ENCODE data around the gene BIN1.

Gene BIN1

GRCh38 chr2:127048969-127049897 lies 57.7 kb downstream of the BIN1 start:
- no peak for DNase-seq
- TF ChIP-seq EZH2 (optimal IDR thresholded peaks at IDR 0.05; ENCODE audit: low read depth, low read length): no peak
- no peak for TF ChIP-seq CTCF (IDR thresholded peaks at IDR 0.05; ENCODE audit: low read length)
- no peak for TF ChIP-seq EZH2phosphoT487 (IDR thresholded peaks at IDR 0.05; ENCODE audit: low read length)
- peak overlapping the region; percentile 91 for H2AFZ ChIP-seq (ENCODE audit: low read length)

GRCh38 chr2:127048618-127048935 lies 58.4 kb downstream of the BIN1 start:
- no peaks in the 10 kb centered on the region for H3K9me3 ChIP-seq (replicated peaks; ENCODE audit: insufficient read depth, low read length)
- no peaks in the 10 kb centered on the region for H3K36me3 ChIP-seq (replicated peaks; ENCODE audit: insufficient read depth, low read length)
- no peak for DNase-seq
- H3K4me3 ChIP-seq (ENCODE audit: low read length): no peak overlapping the region
- no peak overlapping the region for H2AFZ ChIP-seq (ENCODE audit: low read length)
- H3K4me1 ChIP-seq (ENCODE audit: low read length): no peaks in the 10 kb centered on the region
- no peaks in the 10 kb centered on the region for H4K20me1 ChIP-seq (ENCODE audit: insufficient read depth, low read length)
- no peaks in the 10 kb centered on the region for H3K9me2 ChIP-seq (replicated peaks; ENCODE audit: insufficient read depth, low read length)
- H3K4me2 ChIP-seq (ENCODE audit: low read depth, low read length): no peak overlapping the region
- H3K27ac ChIP-seq (ENCODE audit: low read length): no peak overlapping the region
- no peaks in the 10 kb centered on the region for H3F3A ChIP-seq (ENCODE audit: insufficient read depth, low read length)
- TF ChIP-seq EZH2 (optimal IDR thresholded peaks at IDR 0.05; ENCODE audit: low read depth, low read length): no peak
- TF ChIP-seq EZH2phosphoT487 (IDR thresholded peaks at IDR 0.05; ENCODE audit: low read length): no peak
- no peak for TF ChIP-seq CTCF (IDR thresholded peaks at IDR 0.05; ENCODE audit: low read length)
- H3K9ac ChIP-seq (ENCODE audit: low read length): no peak overlapping the region
- H3K79me2 ChIP-seq (ENCODE audit: low read length): no peaks in the 10 kb centered on the region
- no peaks in the 10 kb centered on the region for H3K27me3 ChIP-seq (replicated peaks; ENCODE audit: insufficient read depth, low read length)

More at GRCh38 chr2:127048969-127049897, 57.7 kb downstream of the BIN1 start:
- Histone ChIP-seq H3K79me2 (ENCODE audit: low read length) (no peaks in the 10 kb centered on the region), H3K4me3 (ENCODE audit: low read length) (no peak overlapping the region), H3K27me3 (replicated peaks; ENCODE audit: insufficient read depth, low read length) (no peaks in the 10 kb centered on the region), H3K27ac (ENCODE audit: low read length) (no peak overlapping the region), H3K9me2 (replicated peaks; ENCODE audit: insufficient read depth, low read length) (no peaks in the 10 kb centered on the region), H3K9me3 (replicated peaks; ENCODE audit: insufficient read depth, low read length) (no peaks in the 10 kb centered on the region), H3K4me2 (ENCODE audit: low read depth, low read length) (no peak overlapping the region), H4K20me1 (ENCODE audit: insufficient read depth, low read length) (no peaks in the 10 kb centered on the region), H3K9ac (ENCODE audit: low read length) (no peak overlapping the region), H3K36me3 (replicated peaks; ENCODE audit: insufficient read depth, low read length) (no peaks in the 10 kb centered on the region), H3F3A (ENCODE audit: insufficient read depth, low read length) (no peaks in the 10 kb centered on the region), H3K4me1 (ENCODE audit: low read length) (no peaks in the 10 kb centered on the region)

GRCh38 chr2:127047716-127048617 lies 59.0 kb downstream of the BIN1 start:
- Histone ChIP-seq H4K20me1 (ENCODE audit: insufficient read depth, low read length) (no peaks in the 10 kb centered on the region), H3K4me3 (ENCODE audit: low read length) (no peak overlapping the region), H3F3A (ENCODE audit: insufficient read depth, low read length) (no peaks in the 10 kb centered on the region), H2AFZ (ENCODE audit: low read length) (no peak overlapping the region), H3K27me3 (replicated peaks; ENCODE audit: insufficient read depth, low read length) (no peaks in the 10 kb centered on the region), H3K4me1 (ENCODE audit: low read length) (no peaks in the 10 kb centered on the region), H3K9ac (ENCODE audit: low read length) (no peak overlapping the region), H3K36me3 (replicated peaks; ENCODE audit: insufficient read depth, low read length) (no peaks in the 10 kb centered on the region), H3K4me2 (ENCODE audit: low read depth, low read length) (no peak overlapping the region), H3K9me2 (replicated peaks; ENCODE audit: insufficient read depth, low read length) (no peaks in the 10 kb centered on the region), H3K79me2 (ENCODE audit: low read length) (no peaks in the 10 kb centered on the region), H3K9me3 (replicated peaks; ENCODE audit: insufficient read depth, low read length) (no peaks in the 10 kb centered on the region), H3K27ac (ENCODE audit: low read length) (no peak overlapping the region)
- TF ChIP-seq EZH2 (optimal IDR thresholded peaks at IDR 0.05; ENCODE audit: low read depth, low read length) (no peak), EZH2phosphoT487 (IDR thresholded peaks at IDR 0.05; ENCODE audit: low read length) (no peak), CTCF (IDR thresholded peaks at IDR 0.05; ENCODE audit: low read length) (no peak)
- no peak for DNase-seq
